ENCODE measurements around the gene PCNX3. TPM values are rescaled to one million over a fixed set of nuclear protein-coding genes. Genes with fewer than 3 reads are reported as not detected.

Gene PCNX3
- total RNA-seq, 1 donor from 2014 or later, result 4.7 TPM

DNA sequence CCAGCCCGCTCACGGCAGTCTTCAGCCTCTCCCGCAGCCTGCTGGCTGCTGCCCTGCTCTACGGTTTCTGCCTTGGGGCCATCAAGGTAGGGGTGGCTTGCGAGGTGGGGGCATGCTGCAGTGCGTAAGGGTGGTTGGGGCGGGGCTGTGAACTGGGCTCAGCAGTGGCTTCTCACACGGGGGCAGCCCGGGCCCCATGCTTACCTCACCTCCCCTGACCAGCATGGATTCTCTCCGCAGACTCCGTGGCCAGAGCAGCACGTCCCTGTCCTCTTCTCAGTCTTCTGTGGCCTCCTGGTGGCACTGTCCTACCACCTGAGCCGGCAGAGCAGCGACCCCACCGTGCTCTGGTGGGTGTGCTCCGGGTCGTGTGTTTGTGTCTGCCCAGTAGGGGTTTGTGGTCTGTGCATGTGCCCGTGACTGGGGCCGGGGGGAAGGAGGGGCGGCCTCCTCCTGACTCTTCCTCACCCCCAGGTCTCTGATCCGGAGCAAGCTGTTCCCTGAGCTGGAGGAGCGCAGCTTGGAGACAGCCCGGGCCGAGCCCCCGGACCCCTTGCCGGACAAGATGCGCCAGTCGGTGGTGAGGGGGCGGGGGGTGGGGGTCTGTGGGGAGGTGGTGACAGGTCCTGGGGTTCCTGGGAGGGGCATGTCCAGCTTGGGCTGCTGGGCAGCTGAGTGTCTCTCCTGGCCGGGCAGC lies 9.5 kb downstream of the PCNX3 start:
- Histone ChIP-seq H3K4me1 (ENCODE audit: control insufficient read depth in 3 of 3, insufficient read depth in 3 of 3, low read length in 3 of 3) (no peaks in the 10 kb centered on the region), H3K4me3 (ENCODE audit: low read length in 3 of 3) (no peak overlapping the region), H3K36me3 (ENCODE audit: control insufficient read depth in 3 of 3, insufficient read depth in 3 of 3, low read length in 3 of 3) (peaks cover 73 to 86% (median 75%) of the 10 kb centered on the region in 3 donors), H3K9me3 (ENCODE audit: control insufficient read depth in 3 of 3, low read length in 3 of 3) (no peaks in the 10 kb centered on the region), H3K27ac (ENCODE audit: low read depth, low read length) (no peak overlapping the region), H3K9ac (ENCODE audit: low read depth in 1 of 3, low read length in 3 of 3) (no peak overlapping the region), H3K27me3 (ENCODE audit: control insufficient read depth in 3 of 3, insufficient read depth in 3 of 3, low read length in 3 of 3) (no peaks in the 10 kb centered on the region)

DNA sequence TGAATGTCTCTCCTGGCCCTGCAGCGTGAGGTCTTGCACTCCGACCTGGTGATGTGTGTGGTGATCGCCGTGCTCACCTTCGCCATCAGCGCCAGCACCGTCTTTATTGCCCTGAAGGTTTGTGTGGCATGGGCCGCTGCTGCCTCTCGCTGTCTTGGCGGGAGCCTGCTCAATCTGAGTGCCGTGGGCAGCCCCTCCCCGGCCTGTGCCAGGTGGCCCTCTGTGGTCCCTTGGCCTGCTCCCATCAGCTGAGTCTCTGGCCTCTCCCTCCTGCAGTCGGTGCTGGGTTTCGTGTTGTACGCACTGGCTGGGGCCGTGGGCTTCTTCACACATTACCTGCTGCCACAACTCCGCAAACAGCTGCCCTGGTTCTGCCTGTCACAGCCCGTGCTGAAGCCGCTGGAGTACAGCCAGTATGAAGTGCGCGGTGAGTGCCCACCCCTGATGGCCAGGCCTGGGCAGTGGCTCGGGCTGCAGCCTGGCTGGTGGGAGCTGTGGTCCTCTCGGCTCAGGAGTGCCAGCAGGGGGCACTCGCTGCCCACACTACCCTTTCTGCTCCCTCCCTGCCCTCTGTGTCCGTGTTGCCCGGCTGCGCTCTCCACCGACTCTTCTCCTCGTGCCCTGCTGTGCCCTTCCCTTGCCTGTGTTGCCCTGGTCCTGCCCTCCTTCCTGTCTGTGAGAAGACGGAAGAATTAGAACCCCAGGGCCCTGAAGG lies 10.2 kb downstream of the PCNX3 start:
- Histone ChIP-seq H3K27me3 (ENCODE audit: control insufficient read depth in 3 of 3, insufficient read depth in 3 of 3, low read length in 3 of 3) (no peaks in the 10 kb centered on the region), H3K27ac (ENCODE audit: low read depth, low read length) (no peak overlapping the region), H3K4me3 (ENCODE audit: low read length in 3 of 3) (no peak overlapping the region), H3K9me3 (ENCODE audit: control insufficient read depth in 3 of 3, low read length in 3 of 3) (no peaks in the 10 kb centered on the region), H3K9ac (ENCODE audit: low read depth in 1 of 3, low read length in 3 of 3) (no peak overlapping the region), H3K4me1 (ENCODE audit: control insufficient read depth in 3 of 3, insufficient read depth in 3 of 3, low read length in 3 of 3) (no peaks in the 10 kb centered on the region), H3K36me3 (ENCODE audit: control insufficient read depth in 3 of 3, insufficient read depth in 3 of 3, low read length in 3 of 3) (peaks cover 73 to 86% (median 76%) of the 10 kb centered on the region in 3 donors)

DNA sequence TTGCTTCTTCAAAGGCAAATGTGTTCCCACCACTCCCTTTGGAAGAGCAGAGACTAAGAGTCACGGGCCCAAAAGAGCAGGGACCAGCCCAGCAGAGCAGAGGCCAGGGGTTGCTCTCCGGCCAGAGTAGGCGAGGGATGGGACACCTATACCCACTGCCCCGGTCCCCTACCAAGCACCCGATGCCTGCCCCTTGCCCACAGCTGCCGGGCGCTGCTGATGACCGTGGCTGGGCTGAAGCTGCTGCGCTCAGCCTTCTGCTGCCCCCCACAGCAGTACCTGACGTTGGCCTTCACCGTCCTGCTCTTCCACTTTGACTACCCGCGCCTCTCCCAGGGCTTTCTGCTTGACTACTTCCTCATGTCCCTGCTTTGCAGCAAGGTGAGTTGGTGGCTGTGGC lies 11.6 kb downstream of the PCNX3 start:
- H3K4me3 ChIP-seq (ENCODE audit: low read length in 3 of 3), result no peak overlapping the region
- no peaks in the 10 kb centered on the region for H3K27me3 ChIP-seq (ENCODE audit: control insufficient read depth in 3 of 3, insufficient read depth in 3 of 3, low read length in 3 of 3)
- H3K27ac ChIP-seq (ENCODE audit: low read depth, low read length), result no peak overlapping the region
- H3K9ac ChIP-seq (ENCODE audit: low read depth in 1 of 3, low read length in 3 of 3), result no peak overlapping the region
- peaks cover 75 to 83% (median 82%) of the 10 kb centered on the region in 3 donors for H3K36me3 ChIP-seq (ENCODE audit: control insufficient read depth in 3 of 3, insufficient read depth in 3 of 3, low read length in 3 of 3)
- no peaks in the 10 kb centered on the region for H3K4me1 ChIP-seq (ENCODE audit: control insufficient read depth in 3 of 3, insufficient read depth in 3 of 3, low read length in 3 of 3)
- H3K9me3 ChIP-seq (ENCODE audit: control insufficient read depth in 3 of 3, low read length in 3 of 3), result no peaks in the 10 kb centered on the region

GRCh38 chr11:65629579-65629978 lies 14.0 kb downstream of the PCNX3 start:
- Histone ChIP-seq H3K4me3 (ENCODE audit: low read length in 3 of 3) (no peak overlapping the region), H3K27me3 (ENCODE audit: control insufficient read depth in 3 of 3, insufficient read depth in 3 of 3, low read length in 3 of 3) (no peaks in the 10 kb centered on the region), H3K9ac (ENCODE audit: low read depth in 1 of 3, low read length in 3 of 3) (no peak overlapping the region), H3K9me3 (ENCODE audit: control insufficient read depth in 3 of 3, low read length in 3 of 3) (no peaks in the 10 kb centered on the region), H3K4me1 (ENCODE audit: control insufficient read depth in 3 of 3, insufficient read depth in 3 of 3, low read length in 3 of 3) (no peaks in the 10 kb centered on the region), H3K27ac (ENCODE audit: low read depth, low read length) (no peak overlapping the region), H3K36me3 (ENCODE audit: control insufficient read depth in 3 of 3, insufficient read depth in 3 of 3, low read length in 3 of 3) (peaks cover 72 to 74% (median 72%) of the 10 kb centered on the region in 3 donors)

DNA sequence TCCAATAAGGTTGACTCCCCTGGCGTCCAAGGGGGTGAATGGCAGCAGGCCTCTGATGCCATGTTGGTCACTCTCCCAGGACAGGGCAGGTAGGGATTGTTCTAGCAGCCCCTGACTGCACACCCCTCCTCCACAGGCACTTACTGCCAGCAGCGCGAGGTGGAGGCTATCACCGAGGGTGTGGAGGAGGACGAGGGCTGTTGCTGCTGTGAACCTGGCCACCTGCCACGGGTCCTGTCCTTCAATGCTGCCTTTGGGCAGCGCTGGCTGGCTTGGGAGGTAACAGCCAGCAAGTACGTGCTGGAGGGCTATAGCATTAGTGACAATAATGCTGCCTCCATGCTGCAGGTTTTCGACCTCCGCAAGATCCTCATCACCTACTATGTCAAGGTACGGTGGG lies 14.6 kb downstream of the PCNX3 start:
- Histone ChIP-seq H3K4me3 (ENCODE audit: low read length in 3 of 3) (no peak overlapping the region), H3K9me3 (ENCODE audit: control insufficient read depth in 3 of 3, low read length in 3 of 3) (no peaks in the 10 kb centered on the region), H3K27me3 (ENCODE audit: control insufficient read depth in 3 of 3, insufficient read depth in 3 of 3, low read length in 3 of 3) (no peaks in the 10 kb centered on the region), H3K36me3 (ENCODE audit: control insufficient read depth in 3 of 3, insufficient read depth in 3 of 3, low read length in 3 of 3) (peaks cover 72 to 74% (median 72%) of the 10 kb centered on the region in 3 donors), H3K4me1 (ENCODE audit: control insufficient read depth in 3 of 3, insufficient read depth in 3 of 3, low read length in 3 of 3) (no peaks in the 10 kb centered on the region), H3K27ac (ENCODE audit: low read depth, low read length) (no peak overlapping the region), H3K9ac (ENCODE audit: low read depth in 1 of 3, low read length in 3 of 3) (no peak overlapping the region)

- Histone ChIP-seq H3K9me3 (ENCODE audit: control insufficient read depth in 3 of 3, low read length in 3 of 3) (no peaks in the 10 kb centered on the region), H3K4me1 (ENCODE audit: control insufficient read depth in 3 of 3, insufficient read depth in 3 of 3, low read length in 3 of 3) (peaks cover 11 to 15% (median 15%) of the 10 kb centered on the region in 3 donors), H3K9ac (ENCODE audit: low read depth in 1 of 3, low read length in 3 of 3) (no peak overlapping the region), H3K27ac (ENCODE audit: low read depth, low read length) (no peak overlapping the region), H3K4me3 (ENCODE audit: low read length in 3 of 3) (no peak overlapping the region), H3K27me3 (ENCODE audit: control insufficient read depth in 3 of 3, insufficient read depth in 3 of 3, low read length in 3 of 3) (no peaks in the 10 kb centered on the region), H3K36me3 (ENCODE audit: control insufficient read depth in 3 of 3, insufficient read depth in 3 of 3, low read length in 3 of 3) (peaks cover 56 to 62% (median 59%) of the 10 kb centered on the region in 3 donors)
Measured at GRCh38 chr11:65633390-65634108, 18.0 kb downstream of the PCNX3 start.

DNA sequence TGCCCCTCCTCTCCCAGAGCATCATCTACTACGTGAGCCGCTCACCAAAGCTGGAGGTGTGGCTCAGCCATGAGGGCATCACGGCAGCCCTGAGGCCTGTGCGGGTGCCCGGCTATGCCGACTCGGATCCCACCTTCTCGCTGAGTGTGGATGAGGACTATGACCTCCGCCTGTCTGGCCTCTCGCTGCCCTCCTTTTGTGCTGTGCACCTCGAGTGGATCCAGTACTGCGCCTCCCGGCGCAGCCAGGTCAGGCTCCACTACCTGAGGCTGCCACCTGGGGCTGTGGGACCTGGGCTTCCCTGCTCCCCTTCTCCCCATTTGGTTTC lies 18.5 kb downstream of the PCNX3 start:
- no peak overlapping the region for H3K9ac ChIP-seq (ENCODE audit: low read depth in 1 of 3, low read length in 3 of 3)
- no peaks in the 10 kb centered on the region for H3K9me3 ChIP-seq (ENCODE audit: control insufficient read depth in 3 of 3, low read length in 3 of 3)
- no peak overlapping the region for H3K27ac ChIP-seq (ENCODE audit: low read depth, low read length)
- no peak overlapping the region for H3K4me3 ChIP-seq (ENCODE audit: low read length in 3 of 3)
- peaks cover 52 to 58% (median 54%) of the 10 kb centered on the region in 3 donors for H3K36me3 ChIP-seq (ENCODE audit: control insufficient read depth in 3 of 3, insufficient read depth in 3 of 3, low read length in 3 of 3)
- H3K27me3 ChIP-seq (ENCODE audit: control insufficient read depth in 3 of 3, insufficient read depth in 3 of 3, low read length in 3 of 3), result no peaks in the 10 kb centered on the region
- H3K4me1 ChIP-seq (ENCODE audit: control insufficient read depth in 3 of 3, insufficient read depth in 3 of 3, low read length in 3 of 3), result peaks cover 15 to 18% (median 18%) of the 10 kb centered on the region in 3 donors

GRCh38 chr11:65634440-65634839 lies 18.9 kb downstream of the PCNX3 start:
- no peak overlapping the region for H3K4me3 ChIP-seq (ENCODE audit: low read length in 3 of 3)
- peaks cover 48 to 54% (median 50%) of the 10 kb centered on the region in 3 donors for H3K36me3 ChIP-seq (ENCODE audit: control insufficient read depth in 3 of 3, insufficient read depth in 3 of 3, low read length in 3 of 3)
- no peaks in the 10 kb centered on the region for H3K9me3 ChIP-seq (ENCODE audit: control insufficient read depth in 3 of 3, low read length in 3 of 3)
- no peak overlapping the region for H3K27ac ChIP-seq (ENCODE audit: low read depth, low read length)
- H3K27me3 ChIP-seq (ENCODE audit: control insufficient read depth in 3 of 3, insufficient read depth in 3 of 3, low read length in 3 of 3), result no peaks in the 10 kb centered on the region
- no peak overlapping the region for H3K9ac ChIP-seq (ENCODE audit: low read depth in 1 of 3, low read length in 3 of 3)
- H3K4me1 ChIP-seq (ENCODE audit: control insufficient read depth in 3 of 3, insufficient read depth in 3 of 3, low read length in 3 of 3), result peaks cover 16 to 19% (median 18%) of the 10 kb centered on the region in 3 donors

- H3K9me3 ChIP-seq (ENCODE audit: control insufficient read depth in 3 of 3, low read length in 3 of 3), result no peaks in the 10 kb centered on the region
- H3K4me1 ChIP-seq (ENCODE audit: control insufficient read depth in 3 of 3, insufficient read depth in 3 of 3, low read length in 3 of 3), result peaks cover 23 to 26% (median 25%) of the 10 kb centered on the region in 3 donors
- no peak overlapping the region for H3K9ac ChIP-seq (ENCODE audit: low read depth in 1 of 3, low read length in 3 of 3)
- no peaks in the 10 kb centered on the region for H3K27me3 ChIP-seq (ENCODE audit: control insufficient read depth in 3 of 3, insufficient read depth in 3 of 3, low read length in 3 of 3)
- H3K27ac ChIP-seq (ENCODE audit: low read depth, low read length), result no peak overlapping the region
- H3K36me3 ChIP-seq (ENCODE audit: control insufficient read depth in 3 of 3, insufficient read depth in 3 of 3, low read length in 3 of 3), result peaks cover 41 to 48% (median 46%) of the 10 kb centered on the region in 3 donors
- no peak overlapping the region for H3K4me3 ChIP-seq (ENCODE audit: low read length in 3 of 3)
Measured at GRCh38 chr11:65634905-65635731, 19.5 kb downstream of the PCNX3 start.
